A673 (cell line): Measurements from ENCODE around the gene LRRC4C.

Source experiments
- EZH2 ChIP-seq: fragments of 200-600 bp; sonication (generic); IDR thresholded peaks from 2 replicates; pipeline ENCODE4 v1.6.1; 2017; ENCODE audit warnings: borderline replicate concordance, low read depth, mild to moderate bottlenecking, mixed read lengths, antibody characterized with exemption, low read length; ENCODE audit not compliant: poor library complexity, severe bottlenecking
- TF ChIP-seq, protein P1 (sequence below): fragments of 300-800, 200-600 bp; sonication (generic); conservative IDR thresholded peaks from 2 replicates; pipeline ENCODE4 v1.5.1; 2017; ENCODE audit warnings: low read depth, mild to moderate bottlenecking, antibody characterized with exemption, low read length, moderate library complexity, mixed read lengths

DNA sequence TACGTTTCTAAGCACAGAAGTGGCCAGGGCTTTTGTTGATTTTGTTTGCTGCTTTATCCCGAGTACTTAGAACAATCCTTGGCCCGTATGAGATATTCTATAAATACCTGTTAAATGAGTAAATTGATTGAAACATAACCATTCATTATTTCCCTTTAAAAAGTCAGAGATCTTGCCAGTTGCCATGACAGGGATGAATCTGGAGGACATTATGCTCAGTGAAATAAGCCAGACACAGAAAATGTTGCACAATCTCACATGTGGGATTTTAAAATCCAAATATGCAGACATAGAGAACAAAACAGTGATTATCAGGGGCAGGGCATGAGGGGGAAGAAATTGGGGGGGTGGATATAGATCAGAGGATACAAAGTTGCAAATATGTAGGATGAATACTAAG lies 1240.1 kb downstream of the LRRC4C start:
- TF ChIP-seq, protein P1, sequence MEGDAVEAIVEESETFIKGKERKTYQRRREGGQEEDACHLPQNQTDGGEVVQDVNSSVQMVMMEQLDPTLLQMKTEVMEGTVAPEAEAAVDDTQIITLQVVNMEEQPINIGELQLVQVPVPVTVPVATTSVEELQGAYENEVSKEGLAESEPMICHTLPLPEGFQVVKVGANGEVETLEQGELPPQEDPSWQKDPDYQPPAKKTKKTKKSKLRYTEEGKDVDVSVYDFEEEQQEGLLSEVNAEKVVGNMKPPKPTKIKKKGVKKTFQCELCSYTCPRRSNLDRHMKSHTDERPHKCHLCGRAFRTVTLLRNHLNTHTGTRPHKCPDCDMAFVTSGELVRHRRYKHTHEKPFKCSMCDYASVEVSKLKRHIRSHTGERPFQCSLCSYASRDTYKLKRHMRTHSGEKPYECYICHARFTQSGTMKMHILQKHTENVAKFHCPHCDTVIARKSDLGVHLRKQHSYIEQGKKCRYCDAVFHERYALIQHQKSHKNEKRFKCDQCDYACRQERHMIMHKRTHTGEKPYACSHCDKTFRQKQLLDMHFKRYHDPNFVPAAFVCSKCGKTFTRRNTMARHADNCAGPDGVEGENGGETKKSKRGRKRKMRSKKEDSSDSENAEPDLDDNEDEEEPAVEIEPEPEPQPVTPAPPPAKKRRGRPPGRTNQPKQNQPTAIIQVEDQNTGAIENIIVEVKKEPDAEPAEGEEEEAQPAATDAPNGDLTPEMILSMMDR: no peak
- no peak for TF ChIP-seq EZH2
